Measurements from ENCODE around the gene IL1R1.

DNA sequence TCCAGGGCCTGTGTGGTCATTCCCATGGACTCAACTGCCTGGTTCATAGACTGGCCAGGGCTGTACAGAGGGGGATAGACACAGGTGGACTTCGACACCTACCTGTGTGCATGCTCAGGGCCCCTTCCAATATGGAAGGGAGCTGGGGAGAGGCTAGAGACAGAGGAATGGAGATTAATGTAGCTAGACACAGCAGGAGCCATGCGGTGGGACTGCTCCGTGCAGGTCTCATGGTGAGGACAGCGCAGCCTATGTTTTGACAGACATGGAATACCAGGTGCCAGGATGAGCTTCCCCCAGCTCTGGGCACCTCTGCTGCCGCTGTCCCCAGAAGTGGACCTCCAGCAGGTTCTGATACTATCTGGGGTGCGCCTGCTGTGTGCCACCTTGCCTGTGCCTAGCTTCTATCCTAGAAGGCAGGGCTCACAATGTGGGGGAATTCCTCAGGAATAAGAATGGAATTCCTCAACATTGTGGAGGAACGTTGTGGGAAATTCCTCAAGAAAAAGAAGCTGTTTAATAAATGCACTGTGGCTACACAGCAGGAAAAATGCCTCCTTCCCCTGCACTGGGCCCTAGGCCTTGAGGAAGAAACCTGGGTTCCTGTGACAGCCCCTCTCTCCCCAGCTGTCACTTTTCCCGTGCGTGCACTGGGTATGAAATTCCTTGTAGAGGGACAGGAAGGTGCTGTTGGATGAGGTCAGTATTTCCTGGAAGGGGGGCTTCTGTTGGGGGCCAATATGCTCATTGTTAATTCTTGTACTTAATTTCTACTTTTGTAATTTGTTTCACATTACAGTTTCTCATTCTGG is 7.3 kb downstream of the IL1R1 start:
- no peak for TF ChIP-seq POLR2A (IDR thresholded peaks at IDR 0.05)
- TF ChIP-seq, protein P1, sequence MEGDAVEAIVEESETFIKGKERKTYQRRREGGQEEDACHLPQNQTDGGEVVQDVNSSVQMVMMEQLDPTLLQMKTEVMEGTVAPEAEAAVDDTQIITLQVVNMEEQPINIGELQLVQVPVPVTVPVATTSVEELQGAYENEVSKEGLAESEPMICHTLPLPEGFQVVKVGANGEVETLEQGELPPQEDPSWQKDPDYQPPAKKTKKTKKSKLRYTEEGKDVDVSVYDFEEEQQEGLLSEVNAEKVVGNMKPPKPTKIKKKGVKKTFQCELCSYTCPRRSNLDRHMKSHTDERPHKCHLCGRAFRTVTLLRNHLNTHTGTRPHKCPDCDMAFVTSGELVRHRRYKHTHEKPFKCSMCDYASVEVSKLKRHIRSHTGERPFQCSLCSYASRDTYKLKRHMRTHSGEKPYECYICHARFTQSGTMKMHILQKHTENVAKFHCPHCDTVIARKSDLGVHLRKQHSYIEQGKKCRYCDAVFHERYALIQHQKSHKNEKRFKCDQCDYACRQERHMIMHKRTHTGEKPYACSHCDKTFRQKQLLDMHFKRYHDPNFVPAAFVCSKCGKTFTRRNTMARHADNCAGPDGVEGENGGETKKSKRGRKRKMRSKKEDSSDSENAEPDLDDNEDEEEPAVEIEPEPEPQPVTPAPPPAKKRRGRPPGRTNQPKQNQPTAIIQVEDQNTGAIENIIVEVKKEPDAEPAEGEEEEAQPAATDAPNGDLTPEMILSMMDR (IDR thresholded peaks at IDR 0.05) = no peak
